Measurements from ENCODE around the gene NEUROD2.
A peak's percentile ranks its signal among the peaks of the same experiment; 100 is the strongest.

NEUROD2 gene

DNA sequence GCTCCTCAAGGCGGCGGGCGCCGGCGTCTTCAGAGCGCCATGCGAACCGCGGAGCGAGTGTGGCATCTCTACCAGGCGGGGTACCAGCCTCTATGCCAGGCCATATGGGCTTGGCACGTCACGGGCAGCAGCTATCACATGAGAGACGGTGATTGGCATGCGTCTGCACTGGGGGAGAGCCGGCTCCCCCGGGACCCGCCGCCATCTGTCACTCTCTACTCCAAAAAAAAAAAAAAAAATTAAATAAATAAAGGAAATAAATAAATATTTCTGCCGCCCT is at the start of gene NEUROD2:
TSS of gene NEUROD2 (minus strand) at position 70 of the 280 bp plus-strand sequence. CDS start 1,321 bp downstream, outside the sequence.
- DNase-seq, result peak; percentile 30

DNA sequence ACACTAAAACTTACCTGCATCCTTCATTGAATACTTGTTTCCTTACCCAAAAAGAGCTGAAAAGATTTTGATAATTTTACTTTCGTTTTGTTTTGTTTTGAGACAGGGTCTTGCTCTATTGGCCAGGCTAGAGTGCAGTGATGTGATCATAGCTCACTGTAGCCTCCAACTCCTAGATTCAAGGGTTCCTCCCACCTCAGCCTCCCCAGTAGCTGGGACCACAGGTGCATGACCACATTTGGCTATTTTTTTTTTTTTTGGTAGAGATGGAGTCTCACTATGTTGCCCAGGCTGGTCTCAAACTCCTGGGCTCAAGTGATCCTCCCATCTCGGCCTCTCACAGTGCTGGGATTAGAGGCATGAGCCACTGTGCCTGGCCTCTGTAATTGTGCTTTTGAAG is 47.4 kb upstream of the NEUROD2 start:
- no peak for DNase-seq

DNA sequence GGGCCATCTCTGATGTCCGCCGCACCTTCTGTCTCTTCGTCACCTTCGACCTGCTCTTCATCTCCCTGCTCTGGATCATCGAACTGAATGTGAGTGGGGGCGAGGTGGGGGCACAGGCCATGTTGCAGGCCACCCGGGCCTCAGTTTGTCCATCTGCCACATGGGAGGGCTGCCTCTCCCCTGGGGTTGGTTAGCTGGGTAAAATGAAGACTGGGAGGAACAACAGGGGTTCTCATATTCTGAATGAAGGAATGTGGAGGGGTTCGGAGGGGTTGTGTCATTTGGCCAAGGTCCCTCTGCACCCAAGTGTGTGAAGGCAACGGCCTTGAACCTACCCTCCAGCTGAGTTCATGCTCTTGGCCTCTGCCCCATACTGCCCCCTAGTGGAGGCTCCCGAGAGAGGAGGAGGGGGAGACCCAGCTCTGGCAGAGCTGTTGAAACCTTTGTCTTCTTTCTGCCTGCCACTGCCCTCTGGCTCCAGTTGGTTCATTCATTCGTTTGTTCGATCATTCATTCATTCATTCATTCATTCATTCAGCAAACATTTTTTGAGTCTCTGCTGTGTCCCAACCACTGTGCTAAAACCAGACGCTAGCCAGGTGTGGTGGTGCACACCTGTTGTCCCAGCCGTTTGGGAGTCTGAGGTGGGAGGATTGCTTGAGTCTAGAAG is 46.1 kb upstream of the NEUROD2 start:
- peak; percentile 70 for DNase-seq

DNA sequence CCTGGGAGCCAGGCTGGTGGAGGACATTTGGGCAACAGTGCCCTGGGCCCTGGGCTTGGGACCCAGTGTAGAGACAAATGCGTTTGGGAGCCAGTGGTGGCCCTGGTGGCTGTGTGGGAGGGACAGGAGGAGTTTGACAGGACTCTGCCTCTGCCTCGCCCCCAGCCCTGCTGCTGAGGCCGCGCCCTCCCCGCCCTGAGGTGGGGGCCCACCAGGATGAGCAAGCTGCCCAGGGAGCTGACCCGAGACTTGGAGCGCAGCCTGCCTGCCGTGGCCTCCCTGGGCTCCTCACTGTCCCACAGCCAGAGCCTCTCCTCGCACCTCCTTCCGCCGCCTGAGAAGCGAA is 45.6 kb upstream of the NEUROD2 start:
- DNase-seq, result no peak

DNA sequence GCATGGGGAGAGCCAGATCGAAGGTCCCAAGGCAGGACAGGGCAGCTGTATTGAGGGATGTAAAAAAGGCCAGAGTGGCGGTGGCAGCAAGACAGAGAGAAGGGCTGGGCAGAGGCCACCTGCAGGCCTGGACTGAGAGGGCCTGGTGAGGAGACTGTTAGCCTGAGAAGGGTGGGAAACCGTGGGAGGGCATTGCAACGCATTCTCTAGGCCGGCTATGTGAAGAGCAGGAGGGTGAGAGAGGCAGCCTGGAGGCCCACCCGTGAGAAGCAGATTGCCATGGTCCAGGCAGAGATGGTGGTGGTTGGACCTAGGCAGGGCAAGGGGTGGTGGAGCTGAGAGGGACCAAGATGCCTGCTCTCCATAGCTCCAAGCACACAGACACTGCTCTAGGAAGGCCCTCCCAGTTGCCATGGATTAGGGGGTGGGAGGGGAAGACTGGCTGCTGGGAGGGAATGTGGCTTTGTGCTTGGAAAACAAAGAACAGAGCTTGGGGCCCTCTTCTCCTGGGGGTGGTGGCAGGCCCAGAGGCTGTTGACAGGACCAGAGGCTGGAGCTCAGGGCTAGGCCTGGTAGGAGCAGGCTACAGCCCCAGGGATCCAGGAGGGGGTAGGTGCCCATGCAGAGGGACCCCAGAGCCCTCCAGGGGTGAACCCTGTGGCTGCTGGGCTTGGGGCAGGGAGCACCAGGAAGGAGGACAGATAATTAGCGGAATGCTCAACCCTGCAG is 45.0 kb upstream of the NEUROD2 start:
- no peak for DNase-seq

DNA sequence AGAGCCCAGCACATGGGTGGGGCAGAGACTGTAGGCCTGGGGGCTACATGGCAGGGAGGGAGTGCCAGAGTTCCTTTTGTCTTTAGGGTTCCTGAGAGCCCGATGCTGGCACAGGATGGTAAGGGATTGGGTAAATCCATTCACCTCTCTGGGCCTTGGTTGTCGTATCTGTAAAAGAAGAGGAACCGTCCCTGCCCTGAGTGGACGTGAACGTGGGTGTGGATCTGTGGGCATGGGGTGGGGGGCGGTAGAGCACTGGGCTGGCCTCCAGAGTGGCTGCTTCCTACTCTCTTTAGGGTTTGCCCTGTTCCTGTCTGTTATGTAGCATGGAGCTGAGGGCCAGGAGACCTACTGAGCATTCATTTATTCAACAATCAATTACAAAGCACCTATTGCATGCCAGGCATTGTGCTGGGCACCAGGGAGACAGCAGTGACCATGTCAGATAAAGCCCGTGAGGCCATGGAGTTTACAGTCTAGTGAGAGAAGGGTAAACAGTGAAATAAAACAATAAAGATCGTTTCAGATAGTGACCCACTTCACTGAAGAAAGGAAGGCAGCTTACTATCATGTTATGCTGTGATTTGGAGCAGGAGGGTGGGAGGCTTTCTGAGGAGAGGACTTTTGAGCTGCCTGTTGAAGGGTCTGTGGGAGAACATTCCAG is 44.3 kb upstream of the NEUROD2 start:
- DNase-seq, result no peak

DNA sequence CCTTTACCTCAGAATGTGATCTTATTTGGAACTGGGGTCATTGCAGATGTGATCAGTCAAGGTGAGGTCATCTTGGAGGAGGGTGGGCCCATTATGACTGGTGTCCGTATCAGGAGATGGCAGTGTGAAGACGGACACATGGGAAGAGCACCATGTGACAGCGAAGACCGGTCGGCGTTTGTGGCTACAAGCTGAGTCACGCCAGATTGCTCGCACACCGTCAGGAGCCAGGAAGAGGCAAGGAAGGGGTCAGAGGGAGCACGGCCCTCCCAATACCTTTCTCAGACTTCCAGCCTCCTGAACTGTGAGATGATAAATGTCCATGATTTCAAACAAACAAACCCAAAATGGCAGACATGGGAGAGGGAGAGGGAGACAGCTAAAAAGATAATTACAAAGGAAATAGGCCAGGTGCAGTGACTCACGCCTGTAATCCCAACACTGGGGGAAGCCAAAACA is 42.4 kb upstream of the NEUROD2 start:
- no peak for DNase-seq

DNA sequence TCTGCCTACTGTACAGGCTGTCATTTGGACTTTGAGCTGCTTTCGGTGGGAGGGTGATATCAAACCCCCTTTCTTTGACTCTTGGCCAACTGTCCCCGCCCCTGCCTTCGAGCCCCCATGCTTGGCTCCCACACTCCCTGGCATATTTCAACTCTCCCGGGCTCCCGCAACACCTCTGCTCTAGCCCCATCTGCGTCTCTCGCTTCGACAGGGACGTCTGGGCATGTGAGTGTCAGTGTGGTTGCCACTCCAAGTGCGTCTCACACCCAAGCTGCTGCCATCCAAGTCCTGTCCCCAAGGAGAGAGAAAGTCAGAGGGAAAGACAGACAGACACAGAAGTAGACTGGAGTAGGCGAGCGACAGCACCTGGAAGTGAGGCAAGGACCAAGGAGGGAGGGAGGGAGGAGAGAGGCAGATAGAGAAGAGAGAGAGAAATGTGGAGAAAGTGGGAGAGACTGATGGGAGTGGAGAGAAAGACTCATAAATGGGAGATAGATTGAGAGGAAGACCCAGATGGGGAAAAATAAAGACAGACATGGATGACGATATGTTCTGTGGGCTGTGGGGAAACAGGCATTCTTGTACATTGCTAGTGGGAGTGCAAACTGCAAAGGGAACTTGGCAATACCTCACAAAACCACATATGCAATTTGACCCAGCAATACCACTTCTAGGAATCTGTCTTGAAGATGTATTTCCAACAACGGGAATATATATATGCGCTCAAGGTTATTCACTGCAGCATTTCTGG is 41.1 kb upstream of the NEUROD2 start:
- DNase-seq, result no peak

DNA sequence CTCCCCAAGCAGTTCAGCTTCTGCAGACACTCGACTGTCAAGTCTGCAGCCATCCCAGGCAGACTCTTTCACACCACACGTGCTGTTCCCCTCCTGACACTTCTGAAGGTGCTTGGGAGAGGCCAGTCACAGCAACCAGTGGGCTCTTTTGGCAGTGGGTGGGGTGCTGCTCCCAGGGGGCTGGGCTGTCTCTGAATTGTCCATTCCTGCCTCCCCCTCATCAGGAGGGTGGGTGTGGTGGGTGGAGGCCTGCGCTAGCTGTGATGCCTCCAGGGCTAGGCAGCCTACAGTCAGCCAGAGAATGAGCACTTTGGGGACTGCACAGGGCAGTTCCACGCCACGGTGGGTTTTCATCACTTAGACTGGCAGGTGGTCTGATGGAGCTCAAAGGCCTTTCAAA is 39.5 kb upstream of the NEUROD2 start:
- DNase-seq, result no peak

DNA sequence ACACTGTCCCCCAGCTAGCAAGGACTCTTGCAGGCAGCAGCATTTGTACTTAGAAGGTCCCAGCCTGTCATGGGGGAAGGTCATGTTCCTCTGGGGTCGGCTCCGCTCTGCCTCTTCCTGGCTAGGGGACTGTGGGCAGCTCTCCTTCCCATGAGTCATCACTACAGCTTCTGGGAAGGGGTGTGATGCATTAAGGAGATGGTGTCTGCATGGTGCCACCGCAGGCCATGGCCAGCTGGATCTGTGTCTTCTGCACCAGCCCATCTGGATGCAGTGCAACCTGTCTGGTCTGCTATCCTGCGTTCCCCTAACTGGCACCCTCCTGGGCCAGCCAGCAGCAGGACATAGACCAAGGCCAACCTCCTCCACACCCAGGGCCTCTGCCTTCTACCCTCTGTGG is 35.6 kb upstream of the NEUROD2 start:
- DNase-seq, result no peak

DNA sequence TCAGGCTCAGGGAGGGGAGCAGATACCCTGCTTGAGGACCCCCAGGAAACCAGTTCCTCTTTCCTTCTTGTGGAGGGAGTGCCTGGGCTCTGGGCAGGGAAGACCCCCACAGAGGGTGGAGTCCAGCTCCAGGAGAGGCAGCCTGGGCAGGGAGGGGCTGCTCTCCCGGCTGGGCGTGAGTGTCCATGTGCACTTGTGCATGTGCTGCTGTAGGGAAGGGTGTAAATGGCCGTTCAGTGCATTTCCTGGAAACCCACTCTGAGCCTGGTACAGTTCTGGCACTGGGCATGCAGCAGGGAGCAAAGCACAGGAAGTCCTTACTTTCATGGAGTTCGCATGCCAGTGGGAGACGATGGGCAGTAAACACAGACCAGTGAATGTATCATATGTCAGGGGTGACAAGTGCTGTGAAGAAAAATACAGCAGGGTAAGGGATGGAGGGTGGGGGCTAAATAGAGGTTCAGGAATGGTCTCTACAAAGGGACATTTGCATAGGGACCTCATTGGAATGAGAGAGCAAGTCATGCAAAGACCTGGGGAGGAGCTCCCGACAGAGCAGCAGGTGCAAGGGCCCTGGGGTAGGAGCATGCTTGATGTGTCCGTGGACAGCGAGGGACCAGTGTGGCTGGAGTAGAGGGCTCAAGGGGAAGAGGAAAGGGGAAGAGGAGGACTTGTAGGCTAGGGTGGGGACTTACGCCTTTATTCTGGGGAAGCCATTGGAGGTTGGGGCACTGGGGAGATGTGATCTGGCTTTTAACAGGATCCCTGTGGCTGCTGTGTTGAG is 34.8 kb upstream of the NEUROD2 start:
- no peak for DNase-seq

DNA sequence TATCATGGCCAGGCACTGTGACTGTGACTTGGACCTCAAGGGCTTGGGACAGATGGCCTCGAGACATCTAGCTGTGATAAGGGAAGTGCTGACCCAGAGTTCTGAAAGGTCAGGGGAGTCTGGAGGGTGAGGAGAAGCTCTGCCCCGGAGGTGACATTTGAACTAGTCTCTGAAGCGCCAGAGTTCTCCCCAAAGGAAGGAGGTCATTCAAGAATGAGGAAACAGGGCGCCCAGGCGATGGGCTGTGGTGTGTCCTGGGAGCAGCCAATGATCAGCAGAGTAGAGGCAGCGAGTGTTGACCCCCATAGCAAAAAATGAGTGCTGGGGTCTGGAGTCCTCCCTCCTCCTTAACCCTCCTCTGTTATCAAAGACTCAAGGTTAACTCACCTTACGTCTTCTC is 34.2 kb upstream of the NEUROD2 start:
- no peak for DNase-seq

DNA sequence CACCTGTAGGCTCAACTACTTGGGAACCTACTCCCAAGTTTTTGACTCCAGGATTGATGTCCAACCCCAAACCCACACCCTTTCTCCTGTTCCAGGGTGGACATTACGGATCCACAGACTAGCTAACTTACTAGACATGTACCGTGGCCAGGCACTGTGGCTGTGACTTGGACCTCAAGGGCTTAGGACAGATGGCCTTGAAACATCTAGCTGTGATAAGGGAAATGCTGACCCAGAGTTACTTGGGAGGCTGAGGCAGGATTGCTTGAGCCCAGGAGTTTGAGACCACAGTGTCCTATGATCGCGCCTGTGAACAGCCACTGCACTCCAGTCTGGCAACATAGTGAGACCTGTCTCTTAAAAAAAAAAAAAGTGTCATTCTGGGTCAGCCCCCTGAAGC is 33.4 kb upstream of the NEUROD2 start:
- DNase-seq, result no peak

DNA sequence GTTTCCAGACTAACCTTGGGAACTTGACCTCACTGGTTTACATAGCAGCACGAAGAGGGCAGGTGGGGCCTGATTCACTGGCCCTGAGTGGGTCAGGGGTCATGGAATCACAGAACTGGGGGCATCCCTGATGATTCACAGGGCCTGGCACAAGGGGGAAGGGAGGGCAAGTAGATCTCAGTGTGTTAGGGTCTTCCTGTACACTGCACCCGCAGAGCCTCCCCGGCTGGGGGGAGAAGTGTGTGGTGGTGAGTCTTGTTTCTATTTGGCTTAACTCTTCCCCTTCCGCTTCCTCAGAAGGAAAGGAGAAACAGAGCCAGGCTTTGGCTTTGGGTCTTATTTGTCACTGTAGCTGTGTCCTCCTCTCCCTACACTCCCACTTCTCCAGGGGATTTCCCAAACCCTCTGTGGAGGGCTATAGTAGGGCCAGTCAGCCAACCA is 32.9 kb upstream of the NEUROD2 start:
- no peak for DNase-seq

DNA sequence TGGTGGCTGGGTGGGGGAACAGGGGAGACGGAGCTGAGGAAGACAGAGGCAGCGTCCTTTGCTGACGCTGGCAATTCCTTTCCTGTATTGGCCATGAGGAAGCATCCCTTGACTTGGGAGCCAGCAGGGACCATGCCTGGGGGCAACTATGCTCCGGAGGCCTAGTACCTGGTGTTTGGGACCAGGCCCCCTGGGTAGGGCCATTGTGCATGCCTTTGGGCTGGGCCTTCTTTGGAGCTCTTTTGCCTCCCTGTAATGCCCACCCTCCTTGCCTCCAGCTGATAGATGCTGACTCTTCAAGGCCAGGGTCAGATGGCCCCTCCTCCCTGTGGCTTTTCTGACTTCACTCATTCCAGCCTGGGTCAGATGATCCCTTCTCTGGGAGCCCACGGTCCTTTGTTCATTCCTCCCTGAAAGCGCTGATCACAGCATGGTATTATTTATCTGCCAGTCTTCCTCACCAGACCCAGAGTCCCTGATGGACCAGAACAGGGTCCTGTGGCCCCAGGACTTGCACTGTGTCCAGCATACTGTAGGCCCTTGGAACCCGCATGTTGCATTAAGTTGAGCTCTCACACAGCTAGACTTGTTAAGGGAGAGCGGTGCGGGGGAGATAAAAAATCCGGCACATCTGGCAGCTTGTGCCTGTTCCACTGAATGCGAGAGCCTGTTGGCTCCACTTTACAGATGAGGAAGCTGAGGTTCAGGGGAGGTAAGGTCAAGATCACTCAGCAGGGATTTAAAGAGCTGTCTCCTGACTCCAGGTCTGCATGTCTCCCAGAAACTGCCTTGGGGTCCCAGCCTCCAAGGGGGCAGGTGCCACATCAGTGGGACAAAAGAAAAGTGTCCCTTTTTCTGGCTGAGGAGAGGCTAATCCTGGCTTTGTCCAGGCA is 32.1 kb upstream of the NEUROD2 start:
- no peak for DNase-seq

DNA sequence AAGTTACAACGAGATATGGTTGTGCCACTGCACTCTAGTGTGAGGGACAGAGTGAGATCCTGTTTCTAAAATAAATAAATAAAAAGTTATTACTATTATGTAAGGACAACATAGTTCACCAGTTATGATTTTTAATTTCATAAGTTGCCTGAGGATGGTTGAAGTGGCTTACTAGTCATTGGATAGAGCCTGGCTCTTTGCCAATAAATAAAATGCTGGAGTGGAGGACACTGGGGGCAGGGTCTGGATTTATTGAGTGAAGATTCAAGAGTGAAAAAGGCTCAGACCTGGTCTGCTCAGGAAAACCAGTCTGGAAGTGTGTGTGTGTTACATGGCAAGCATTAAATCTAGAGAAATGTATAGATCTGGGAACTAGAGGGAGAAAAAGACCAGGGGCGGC is 31.3 kb upstream of the NEUROD2 start:
- DNase-seq, result no peak

DNA sequence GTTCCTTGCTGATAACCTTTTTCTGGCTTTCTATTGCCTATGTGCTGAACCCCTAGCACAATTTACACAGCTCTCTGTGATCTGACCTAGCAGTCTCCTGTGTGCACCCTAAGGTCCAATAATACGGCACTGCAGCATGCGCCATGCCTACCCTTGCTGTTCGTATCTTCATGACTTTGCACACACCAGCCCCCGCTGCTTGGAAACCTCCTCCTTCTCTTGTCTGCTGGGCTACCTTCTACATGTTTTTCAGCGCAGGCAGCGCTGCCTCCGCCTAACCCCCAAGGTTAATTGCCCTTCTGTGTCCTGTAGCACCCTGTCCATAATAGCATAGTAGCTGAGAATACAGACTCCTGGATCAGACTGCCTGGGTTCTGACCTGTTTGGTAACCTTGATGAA is 30.6 kb upstream of the NEUROD2 start:
- no peak for DNase-seq

DNA sequence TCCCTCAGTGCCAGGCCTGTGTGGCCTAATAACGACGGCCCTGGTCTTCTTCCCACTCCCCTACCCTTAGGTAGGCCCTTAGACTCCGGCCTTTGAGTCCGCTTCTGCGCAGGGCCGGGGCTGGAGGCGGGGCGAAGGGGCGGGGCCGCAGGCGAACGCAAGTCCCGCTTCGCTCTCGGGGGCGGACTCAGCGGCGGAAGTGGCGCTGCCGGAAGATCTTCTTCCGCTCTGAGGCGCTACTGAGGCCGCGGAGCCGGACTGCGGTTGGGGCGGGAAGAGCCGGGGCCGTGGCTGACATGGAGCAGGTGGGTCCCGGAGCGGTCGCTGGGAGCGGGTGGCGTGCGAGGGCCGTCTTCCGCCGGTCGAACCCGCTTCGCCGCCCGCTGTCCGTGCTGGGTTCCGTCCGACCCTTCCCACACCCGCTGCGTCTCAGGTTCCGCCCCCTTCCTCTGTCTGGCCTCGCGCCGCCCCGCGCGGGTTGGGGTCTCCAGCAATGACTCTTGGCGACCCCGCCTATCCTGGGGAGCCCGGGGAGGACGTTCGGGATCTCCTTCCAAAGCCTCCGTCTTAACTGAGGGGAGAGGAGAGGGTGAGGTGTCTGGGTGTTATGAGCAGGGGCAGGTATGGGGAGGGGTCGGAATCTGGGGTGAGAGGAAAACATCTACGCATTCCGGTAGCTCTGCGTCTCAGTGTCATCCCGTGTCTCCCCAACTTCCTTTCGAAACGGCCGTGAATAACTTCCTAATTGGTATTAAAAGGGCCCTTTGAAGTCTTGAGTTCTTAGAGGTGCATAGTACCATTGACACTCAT is 29.4 kb upstream of the NEUROD2 start, which contains the start of gene STARD3:
TSS of gene STARD3 (plus strand) at position 218 of the 810 bp plus-strand sequence. CDS start 16,388 bp downstream, outside the sequence.
- DNase-seq, result peak; percentile 90

DNA sequence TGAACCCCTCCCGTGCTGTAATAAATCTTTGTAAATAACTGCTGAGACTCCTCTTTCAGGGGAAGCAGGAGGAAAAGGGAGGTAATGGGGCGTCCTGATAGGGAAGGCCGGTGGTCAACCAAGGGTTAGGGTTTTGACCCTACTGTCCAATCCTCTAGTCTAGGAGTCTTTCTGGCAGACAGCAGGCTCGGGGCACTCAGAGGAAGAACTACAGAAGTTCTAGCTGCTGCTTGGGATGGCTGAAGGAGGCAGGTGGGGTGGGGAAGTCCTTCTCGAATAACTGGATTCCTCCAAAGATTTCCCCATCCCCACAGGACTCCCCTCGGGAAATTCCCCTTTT is 28.8 kb upstream of the NEUROD2 start:
- no peak for DNase-seq

DNA sequence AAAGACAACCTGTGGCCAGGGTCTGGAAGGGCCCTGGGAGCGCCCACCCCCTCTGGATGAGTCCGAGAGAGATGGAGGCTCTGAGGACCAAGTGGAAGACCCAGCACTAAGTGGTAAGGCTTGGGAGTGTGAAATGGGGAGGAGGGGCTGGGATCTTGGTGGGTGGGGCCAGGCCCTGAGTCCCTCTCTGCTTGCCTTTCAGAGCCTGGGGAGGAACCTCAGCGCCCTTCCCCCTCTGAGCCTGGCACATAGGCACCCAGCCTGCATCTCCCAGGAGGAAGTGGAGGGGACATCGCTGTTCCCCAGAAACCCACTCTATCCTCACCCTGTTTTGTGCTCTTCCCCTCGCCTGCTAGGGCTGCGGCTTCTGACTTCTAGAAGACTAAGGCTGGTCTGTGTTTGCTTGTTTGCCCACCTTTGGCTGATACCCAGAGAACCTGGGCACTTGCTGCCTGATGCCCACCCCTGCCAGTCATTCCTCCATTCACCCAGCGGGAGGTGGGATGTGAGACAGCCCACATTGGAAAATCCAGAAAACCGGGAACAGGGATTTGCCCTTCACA is 28.0 kb upstream of the NEUROD2 start:
- no peak for DNase-seq
